HepG2 (cell line): ENCODE measurements around the gene NTRK2. TPM values are rescaled to one million over a fixed set of nuclear protein-coding genes. Genes with fewer than 3 reads are reported as not detected.

ENCODE experiments used
- ATAC-seq: fragments of 200-7000 bp; cut with Tn5 transposase; 3 replicates; pipeline ENCODE4 v1.9.1; 2020; ENCODE audit warnings: mild to moderate bottlenecking, moderate library complexity
- BruUV-seq: library from RNA; stranded (reverse); fragments of 400-500 nt; replicated peaks from 2 replicates; lab custom pipeline; 2021; lab: Mats Ljungman, UMichigan
- CTCF ChIA-PET: fragments of 300-600 bp; formaldehyde crosslinking; extraction: SDS; loops from one replicate; lab custom pipeline; 2021; ENCODE audit warnings: low total read pairs, inconsistent platforms, low intra/inter-chr PET ratio; lab: Yijun Ruan, JAX
- POLR2A ChIA-PET: fragments of 350-600 bp; sonication (Branson Sonifier 250); formaldehyde crosslinking; loops from one replicate; lab custom pipeline; 2020; ENCODE audit warnings: antibody characterized with exemption, inconsistent platforms; lab: Yijun Ruan, JAX
- DNase-seq: peaks from one replicate; pipeline ENCODE4 v3.0.0-alpha.2; 2015; ENCODE audit warnings: low spot score
- FAIRE-seq: peaks from 3 replicates; lab custom pipeline; 2011; peaks lifted over from hg19 to GRCh38; lab: Jason Lieb, UNC
- H2AFZ ChIP-seq: one replicate; pipeline ENCODE4 v1.6.1; 2011; ENCODE audit warnings: low read length, inconsistent platforms
- H3K27ac ChIP-seq: fragments of 300-600 bp; 3 replicates; pipeline ENCODE4 v1.8.0; 2011; ENCODE audit warnings: mixed run types, mild to moderate bottlenecking, mixed read lengths, low read length, inconsistent platforms; ENCODE audit not compliant: insufficient read depth; ENCODE audit errors: extremely low read length
- H3K27me3 ChIP-seq, 2 experiments: fragments of 200-600 bp in 1 of 2; 2 replicates in 1 of 2; 3 replicates in 1 of 2; pipeline versions ENCODE4 v1.6.0 to v1.8.0; 2011; ENCODE audit warnings: low read length in 2 of 2, mild to moderate bottlenecking in 2 of 2, moderate library complexity in 2 of 2, inconsistent platforms in 1 of 2; ENCODE audit not compliant: insufficient read depth in 2 of 2, control insufficient read depth in 1 of 2
- H3K36me3 ChIP-seq, 2 experiments: fragments of 200-600 bp in 1 of 2; replicated peaks in 1 of 2; 2 replicates in 1 of 2; 3 replicates in 1 of 2; pipeline versions ENCODE4 v1.5.1 to v1.8.0; 2011; ENCODE audit warnings: low read length in 2 of 2, inconsistent platforms in 1 of 2; ENCODE audit not compliant: insufficient read depth in 2 of 2, control insufficient read depth in 1 of 2
- H3K4me1 ChIP-seq: 2 replicates; pipeline ENCODE4 v1.5.1; 2012; ENCODE audit warnings: low read length, inconsistent platforms; ENCODE audit not compliant: insufficient read depth
- H3K4me2 ChIP-seq: 2 replicates; pipeline ENCODE4 v1.6.0; 2011; ENCODE audit warnings: low read depth, low read length, inconsistent platforms
- H3K4me3 ChIP-seq, 3 experiments: fragments of 200-600 bp in 1 of 3; sonication (generic), shearing (Covaris generic) in 1 of 3; replicated peaks in 1 of 3; 2 replicates each; pipeline ENCODE4 v1.5.1; 2011 to 2016; ENCODE audit warnings: low read length in 3 of 3, inconsistent platforms in 2 of 3, low read depth in 2 of 3, mild to moderate bottlenecking in 2 of 3, control low read depth in 1 of 3, mixed read lengths in 1 of 3; ENCODE audit not compliant: insufficient read depth in 1 of 3
- H3K79me2 ChIP-seq: one replicate; pipeline ENCODE4 v1.6.1; 2011; ENCODE audit warnings: low read length, inconsistent platforms; ENCODE audit not compliant: insufficient read depth
- H3K9ac ChIP-seq: 2 replicates; pipeline ENCODE4 v1.6.0; 2011; ENCODE audit warnings: mild to moderate bottlenecking, low read depth, low read length, inconsistent platforms; ENCODE audit not compliant: insufficient read depth
- H3K9me3 ChIP-seq: 2 replicates; pipeline ENCODE4 v1.5.1; 2012; ENCODE audit warnings: mild to moderate bottlenecking, low read length
- H4K20me1 ChIP-seq: 2 replicates; pipeline ENCODE4 v1.6.0; 2011; ENCODE audit warnings: inconsistent platforms, mild to moderate bottlenecking, low read length, moderate library complexity; ENCODE audit not compliant: insufficient read depth
- BHLHE40 ChIP-seq: IDR thresholded peaks from 2 replicates; pipeline ENCODE4 v1.6.1; 2011; ENCODE audit warnings: low read length, improper control_type of control experiment
- MED1 ChIP-seq: sonication (generic); formaldehyde crosslinking; IDR thresholded peaks from 2 replicates; pipeline ENCODE4 v1.4.0; 2020; ENCODE audit warnings: missing genetic modification reagents
- POLR2AphosphoS5 ChIP-seq: IDR thresholded peaks from 2 replicates; pipeline ENCODE4 v1.6.1; 2012; ENCODE audit warnings: low read depth, low read length
- RNF2 ChIP-seq: fragments of 450-650 bp; conservative IDR thresholded peaks from 2 replicates; pipeline ENCODE4 v1.6.1; 2016; ENCODE audit warnings: low read depth
- SNAI1 ChIP-seq: sonication (generic); formaldehyde crosslinking; IDR thresholded peaks from 2 replicates; pipeline ENCODE4 v1.5.0; 2020; ENCODE audit warnings: mild to moderate bottlenecking, missing genetic modification reagents, borderline replicate concordance
- TARDBP ChIP-seq: sonication (generic); formaldehyde crosslinking; IDR thresholded peaks from 2 replicates; pipeline ENCODE4 v1.8.0; 2022; ENCODE audit warnings: mild to moderate bottlenecking, missing genetic modification reagents
- ZBTB33 ChIP-seq: sonication (generic); formaldehyde crosslinking; IDR thresholded peaks from 2 replicates; pipeline ENCODE4 v1.4.0; 2020; ENCODE audit warnings: missing genetic modification reagents
- ZNF609 ChIP-seq: sonication (generic); formaldehyde crosslinking; IDR thresholded peaks from 2 replicates; pipeline ENCODE4 v1.4.0; 2020; ENCODE audit warnings: mild to moderate bottlenecking, missing genetic modification reagents, borderline replicate concordance
- ZNF639 ChIP-seq: conservative IDR thresholded peaks from 2 replicates; pipeline ENCODE4 v1.6.1; 2018; ENCODE audit warnings: missing genetic modification reagents
- ZNF788 ChIP-seq: sonication (generic); formaldehyde crosslinking; IDR thresholded peaks from 2 replicates; pipeline ENCODE4 v1.5.0; 2020; ENCODE audit warnings: mild to moderate bottlenecking, missing genetic modification reagents, borderline replicate concordance
- ZSCAN31 ChIP-seq: sonication (generic); formaldehyde crosslinking; IDR thresholded peaks from 2 replicates; pipeline ENCODE4 v1.5.0; 2020; ENCODE audit warnings: low read depth, mild to moderate bottlenecking, missing genetic modification reagents
- WGBS: methylation state at CpG from one replicate; pipeline ENCODE4 v1.1.6; 2017; ENCODE audit warnings: low lambda C conversion rate; 5-methylcytosine and 5-hydroxymethylcytosine counted together
- in situ Hi-C: cut with HindIII; loops from 2 replicates; pipeline ENCODE4 v1.10.0; 2017; ENCODE audit warnings: low pct_unique_long_range_greater_than_20kb; ENCODE audit not compliant: extremely low pct_ligation_motif_present
- intact Hi-C: fragments of 100-400 bp; cut with micrococcal nuclease; formaldehyde crosslinking; loops from one replicate; pipeline ENCODE4 v1.10.0; 2022; ENCODE audit not compliant: unreplicated experiment
- polyA plus RNA-seq, 8 experiments: library from polyadenylated mRNA; depleted of rRNA in 3 of 8; stranded (reverse) in 7 of 8; unstranded in 1 of 8; fragments of >200 nt; fragmentation: Illumina TruSeq in 4 of 8; extraction: Trizol in 4 of 8; gene quantifications; 2 replicates each; pipeline versions ENCODE4 v1.2.1 to v1.2.3, GENCODE V29; 2011 to 2016; ENCODE audit warnings: low read depth in 4 of 8, missing spikeins in 1 of 8, mixed read lengths in 1 of 8; ENCODE audit not compliant: insufficient read depth in 1 of 8
- total RNA-seq, 5 experiments: library from RNA; depleted of rRNA; stranded (reverse); fragments of >200 nt; fragmentation: Illumina TruSeq; extraction: Trizol; gene quantifications; 2 replicates each; pipeline ENCODE4 v1.2.3, GENCODE V29; 2016; ENCODE audit warnings: low read depth in 1 of 5

The NTRK2 gene
- total and polyA plus RNA-seq, 2 of the 13 experiments (the other 11 are each of a cell fraction or from before 2014, with no cell fraction given), result not detected

- TF ChIP-seq ZSCAN31 (no peak), ZNF639 (CRISPR knock-in tag) (no peak), ZNF788 (CRISPR knock-in tag) (no peak), POLR2AphosphoS5 (no peak), ZBTB33 (CRISPR knock-in tag) (no peak), BHLHE40 (no peak)
These were observed 386.1 kb downstream of the NTRK2 start (continued) for GRCh38 chr9:85055506-85056202.

GRCh38 chr9:85056203-85056572, 386.7 kb downstream of the NTRK2 start:
- FAIRE-seq (no peak), ATAC-seq (no peak), DNase-seq (no peak)
- no peaks in the 10 kb centered on the region for H4K20me1 ChIP-seq
- no peak overlapping the region for H3K27ac ChIP-seq
- in situ Hi-C loops, result no loop called here
- no peak overlapping the region for H3K4me2 ChIP-seq
- CTCF ChIA-PET, result no interaction called here
- no TSS peak for BruUV-seq
- intact Hi-C loops, result no loop called here
- POLR2A ChIA-PET, result no interaction called here
- H3K9ac ChIP-seq, result no peak overlapping the region
- 12% methylated on average over 3 of the region's 3 CpGs for WGBS
- H3K27me3 ChIP-seq, result no peaks in the 10 kb centered on the region
- no peaks in the 10 kb centered on the region for H3K9me3 ChIP-seq
- H3K36me3 ChIP-seq, result no peaks in the 10 kb centered on the region
- H3K4me1 ChIP-seq, result no peaks in the 10 kb centered on the region
- no peak overlapping the region for H2AFZ ChIP-seq
- H3K4me3 ChIP-seq, result no peak overlapping the region
- H3K79me2 ChIP-seq, result no peaks in the 10 kb centered on the region
- TF ChIP-seq RNF2, result no peak
- no peak for TF ChIP-seq ZNF609 (CRISPR knock-in tag)
- TF ChIP-seq MED1, result no peak
- TF ChIP-seq TARDBP (CRISPR knock-in tag), result no peak
- no peak for TF ChIP-seq SNAI1
- TF ChIP-seq, all 625 proteins: peak for 0
